Dendritic cell treated with granulocyte-macrophage colony-stimulating factor and Interleukin-4, amounts not matched to agents 40 ng/mL and 50 ng/mL, for 4 days (primary cell): ENCODE results near the gene LDLR.

Experiments
- H3K27ac Mint-ChIP-seq: one replicate; pipeline ENCODE4 v1.8.0; 2022; ENCODE audit warnings: mild to moderate bottlenecking, mixed read lengths
- H3K27me3 Mint-ChIP-seq: one replicate; pipeline ENCODE4 v1.8.0; 2022; ENCODE audit warnings: mild to moderate bottlenecking, mixed read lengths
- H3K36me3 Mint-ChIP-seq: one replicate; pipeline ENCODE4 v1.8.0; 2022; ENCODE audit warnings: low read depth, mixed read lengths
- H3K4me1 Mint-ChIP-seq: one replicate; pipeline ENCODE4 v1.8.0; 2022; ENCODE audit warnings: low read depth, mixed read lengths
- H3K4me3 Mint-ChIP-seq: one replicate; pipeline ENCODE4 v1.8.0; 2022; ENCODE audit warnings: mild to moderate bottlenecking, moderate library complexity, mixed read lengths
- H3K9me3 Mint-ChIP-seq: one replicate; pipeline ENCODE4 v1.8.0; 2022; ENCODE audit warnings: mixed read lengths
- intact Hi-C: fragments of 100-400 bp; cut with micrococcal nuclease; formaldehyde crosslinking; loops from one replicate; pipeline ENCODE4 v1.15.0; 2022

Gene LDLR

GRCh38 chr19:11089254-11090013 is at the start of gene LDLR:
Gene LDLR (plus strand): TSS chr19:11089463. CDS start chr19:11089549, 86 bp downstream.
- peaks cover 26% of the 10 kb centered on the region for H3K4me1 Mint-ChIP-seq
- peaks cover 6% of the 10 kb centered on the region for H3K27me3 Mint-ChIP-seq
- peak within 1 kb of the TSS; percentile 96 for H3K4me3 Mint-ChIP-seq
- no peaks in the 10 kb centered on the region for H3K9me3 Mint-ChIP-seq
- peak within 1 kb of the TSS; percentile 98 for H3K27ac Mint-ChIP-seq
- intact Hi-C loops = no loop called here
- peaks cover 38% of the 10 kb centered on the region for H3K36me3 Mint-ChIP-seq

- H3K27me3 Mint-ChIP-seq = peaks cover 14% of the 10 kb centered on the region
- no peaks in the 10 kb centered on the region for H3K9me3 Mint-ChIP-seq
- no peak overlapping the region for H3K27ac Mint-ChIP-seq
- no peak overlapping the region for H3K4me3 Mint-ChIP-seq
- peaks cover 92% of the 10 kb centered on the region for H3K36me3 Mint-ChIP-seq
- H3K4me1 Mint-ChIP-seq = no peaks in the 10 kb centered on the region
- intact Hi-C loops = no loop called here
Observed at GRCh38 chr19:11041194-11041593, 48.1 kb upstream of the LDLR start.

GRCh38 chr19:11041966-11042627 is 47.2 kb upstream of the LDLR start:
- intact Hi-C loops = no loop called here

GRCh38 chr19:11044431-11044830 is 44.8 kb upstream of the LDLR start:
- no peaks in the 10 kb centered on the region for H3K9me3 Mint-ChIP-seq
- peaks cover 86% of the 10 kb centered on the region for H3K36me3 Mint-ChIP-seq
- no peak overlapping the region for H3K27ac Mint-ChIP-seq
- H3K4me3 Mint-ChIP-seq = no peak overlapping the region
- intact Hi-C loops = no loop called here
- peaks cover 38% of the 10 kb centered on the region for H3K27me3 Mint-ChIP-seq
- peaks cover 12% of the 10 kb centered on the region for H3K4me1 Mint-ChIP-seq

More at GRCh38 chr19:11041966-11042627, 47.2 kb upstream of the LDLR start:
- H3K4me3 Mint-ChIP-seq = no peak overlapping the region
- H3K36me3 Mint-ChIP-seq = peaks cover 92% of the 10 kb centered on the region
- no peak overlapping the region for H3K27ac Mint-ChIP-seq
- H3K4me1 Mint-ChIP-seq = no peaks in the 10 kb centered on the region
- H3K9me3 Mint-ChIP-seq = no peaks in the 10 kb centered on the region
- peaks cover 22% of the 10 kb centered on the region for H3K27me3 Mint-ChIP-seq

- Mint-ChIP-seq H3K27ac (no peak overlapping the region), H3K27me3 (peaks cover 49% of the 10 kb centered on the region), H3K36me3 (peaks cover 90% of the 10 kb centered on the region), H3K4me3 (no peak overlapping the region), H3K9me3 (no peaks in the 10 kb centered on the region), H3K4me1 (peaks cover 19% of the 10 kb centered on the region)
- intact Hi-C loops = no loop called here
Observed at GRCh38 chr19:11045536-11045935, 43.7 kb upstream of the LDLR start.

GRCh38 chr19:11046605-11047354 is 42.5 kb upstream of the LDLR start:
- Mint-ChIP-seq H3K27ac (no peak overlapping the region), H3K4me3 (no peak overlapping the region), H3K27me3 (peaks cover 59% of the 10 kb centered on the region), H3K9me3 (no peaks in the 10 kb centered on the region), H3K36me3 (peaks cover 89% of the 10 kb centered on the region), H3K4me1 (peaks cover 19% of the 10 kb centered on the region)
- intact Hi-C loops = no loop called here

GRCh38 chr19:11047866-11048265 is 41.4 kb upstream of the LDLR start:
- H3K27me3 Mint-ChIP-seq = peaks cover 70% of the 10 kb centered on the region
- no peak overlapping the region for H3K4me3 Mint-ChIP-seq
- H3K27ac Mint-ChIP-seq = no peak overlapping the region
- H3K36me3 Mint-ChIP-seq = peaks cover 89% of the 10 kb centered on the region
- no peaks in the 10 kb centered on the region for H3K9me3 Mint-ChIP-seq
- intact Hi-C loops = no loop called here
- peaks cover 19% of the 10 kb centered on the region for H3K4me1 Mint-ChIP-seq

GRCh38 chr19:11050323-11051114 is 38.7 kb upstream of the LDLR start:
- Mint-ChIP-seq H3K9me3 (no peaks in the 10 kb centered on the region), H3K36me3 (peaks cover 89% of the 10 kb centered on the region), H3K27me3 (peaks cover 78% of the 10 kb centered on the region), H3K27ac (no peak overlapping the region), H3K4me3 (no peak overlapping the region), H3K4me1 (peaks cover 19% of the 10 kb centered on the region)
- intact Hi-C loops = no loop called here

GRCh38 chr19:11053817-11054195 is 35.5 kb upstream of the LDLR start:
- peaks cover 90% of the 10 kb centered on the region for H3K36me3 Mint-ChIP-seq
- intact Hi-C loops = no loop called here
- peaks cover 49% of the 10 kb centered on the region for H3K27me3 Mint-ChIP-seq
- peaks cover 13% of the 10 kb centered on the region for H3K4me1 Mint-ChIP-seq
- no peak overlapping the region for H3K27ac Mint-ChIP-seq
- no peaks in the 10 kb centered on the region for H3K9me3 Mint-ChIP-seq
- H3K4me3 Mint-ChIP-seq = no peak overlapping the region

- H3K36me3 Mint-ChIP-seq = peaks cover 94% of the 10 kb centered on the region
- no peak overlapping the region for H3K4me3 Mint-ChIP-seq
- intact Hi-C loops = no loop called here
- H3K9me3 Mint-ChIP-seq = no peaks in the 10 kb centered on the region
- H3K4me1 Mint-ChIP-seq = peaks cover 9% of the 10 kb centered on the region
- H3K27ac Mint-ChIP-seq = no peak overlapping the region
- H3K27me3 Mint-ChIP-seq = peaks cover 49% of the 10 kb centered on the region
Observed at GRCh38 chr19:11054200-11054599, 35.1 kb upstream of the LDLR start.

GRCh38 chr19:11054628-11055027 is 34.6 kb upstream of the LDLR start:
- Mint-ChIP-seq H3K27ac (no peak overlapping the region), H3K4me3 (no peak overlapping the region), H3K4me1 (peaks cover 5% of the 10 kb centered on the region), H3K36me3 (peaks cover 98% of the 10 kb centered on the region), H3K27me3 (peaks cover 46% of the 10 kb centered on the region), H3K9me3 (no peaks in the 10 kb centered on the region)
- intact Hi-C loops = no loop called here

GRCh38 chr19:11058246-11059030 is 30.8 kb upstream of the LDLR start:
- H3K4me1 Mint-ChIP-seq = no peaks in the 10 kb centered on the region
- H3K27ac Mint-ChIP-seq = no peak overlapping the region
- H3K27me3 Mint-ChIP-seq = peaks cover 11% of the 10 kb centered on the region
- no peaks in the 10 kb centered on the region for H3K9me3 Mint-ChIP-seq
- H3K36me3 Mint-ChIP-seq = peaks cover 100% of the 10 kb centered on the region
- no peak overlapping the region for H3K4me3 Mint-ChIP-seq
- intact Hi-C loops = no loop called here
